ENCODE data around the gene SETX.

DNA sequence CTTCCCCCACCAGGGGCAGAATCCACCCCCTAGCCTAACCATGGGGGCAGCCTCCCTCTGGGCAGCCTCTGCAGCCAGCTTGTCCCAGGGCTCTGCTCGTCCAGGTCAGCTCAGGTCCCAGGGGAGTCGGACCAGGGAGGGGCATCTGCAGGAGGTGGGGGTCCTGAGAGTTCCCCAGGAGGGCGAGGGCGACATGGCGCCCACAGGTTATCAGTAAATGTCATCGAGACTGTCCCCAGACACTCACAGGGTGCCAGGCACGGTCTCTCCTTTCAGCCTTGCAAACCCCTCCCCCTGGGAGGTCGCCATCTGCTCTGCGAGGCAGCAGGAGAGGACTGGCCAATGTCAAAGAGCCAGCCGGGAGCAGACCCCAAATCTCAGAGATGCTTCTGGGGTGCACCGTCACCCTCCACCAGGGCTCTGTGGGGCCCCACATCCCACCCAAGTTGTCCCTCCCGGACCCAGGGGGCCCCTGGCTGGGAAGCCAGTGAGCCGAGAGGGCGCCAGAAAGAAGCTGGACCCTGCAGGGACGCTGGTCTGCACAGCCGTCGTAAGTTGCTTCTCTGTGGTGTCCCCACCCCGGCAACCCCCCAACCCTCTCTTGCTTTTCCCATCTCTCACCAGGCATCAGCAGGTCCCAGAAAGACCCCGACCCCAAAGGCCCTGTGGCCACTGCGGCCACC lies 123.6 kb downstream of the SETX start:
- TF ChIP-seq EZH2 (IDR thresholded peaks at IDR 0.05) (no peak), POLR2AphosphoS5 (IDR thresholded peaks at IDR 0.05; ENCODE audit: borderline replicate concordance, low read depth, low read length) (no peak), FOXP2 (optimal IDR thresholded peaks at IDR 0.05; ENCODE audit: control extremely low read depth, extremely low read length, insufficient read depth) (no peak)

Data from SK-N-MC (cell line).